HG02981 (cell line): Measurements from ENCODE around the gene MOB3B.
"Not testable (repeated sequence)": the region's sequence is repeated elsewhere in the genome, so short reads cannot be mapped to it uniquely, and the experiment has no call there.

ENCODE experiments used
- ATAC-seq: cut with Tn5 transposase; IDR thresholded peaks from one replicate; pipeline ENCODE4 v1.9.1; 2021; ENCODE audit warnings: mild to moderate bottlenecking, moderate library complexity; ENCODE audit not compliant: unreplicated experiment

Gene MOB3B

GRCh38 chr9:27482709-27483108 lies 46.9 kb downstream of the MOB3B start:
- ATAC-seq, result no peak

- no peak for ATAC-seq
Observed at GRCh38 chr9:27478322-27478721, 51.3 kb downstream of the MOB3B start.

DNA sequence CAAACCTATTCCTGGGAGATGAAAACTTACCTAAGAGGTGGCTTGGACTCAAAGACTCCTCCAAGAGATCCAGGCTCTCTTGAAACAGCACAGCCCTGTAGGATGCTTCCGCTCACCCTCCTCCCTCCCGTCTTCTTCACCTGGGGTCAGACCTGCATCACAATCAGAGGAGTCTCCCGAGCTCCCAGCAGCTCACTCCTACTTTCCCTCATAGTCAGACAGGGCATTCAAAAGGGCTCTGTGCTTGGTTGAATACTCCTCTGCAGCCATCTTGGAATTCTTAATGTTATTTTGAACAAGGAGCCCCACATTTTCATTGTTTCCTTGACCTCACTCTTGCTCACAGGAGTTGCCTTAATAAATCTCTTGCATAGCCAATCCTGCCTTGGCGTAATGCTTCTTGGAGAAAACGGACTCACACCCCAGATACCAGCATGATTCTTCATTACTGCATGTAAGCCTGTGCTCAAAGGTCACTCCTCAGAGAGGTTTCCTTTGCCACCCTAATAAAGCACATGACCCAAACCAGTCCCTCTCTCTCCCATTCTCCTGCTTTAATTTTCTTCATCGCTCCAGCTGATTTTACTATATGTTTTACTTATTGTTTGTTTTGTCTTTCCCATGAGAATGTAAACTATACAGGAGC lies 52.6 kb downstream of the MOB3B start:
- ATAC-seq, result no peak

DNA sequence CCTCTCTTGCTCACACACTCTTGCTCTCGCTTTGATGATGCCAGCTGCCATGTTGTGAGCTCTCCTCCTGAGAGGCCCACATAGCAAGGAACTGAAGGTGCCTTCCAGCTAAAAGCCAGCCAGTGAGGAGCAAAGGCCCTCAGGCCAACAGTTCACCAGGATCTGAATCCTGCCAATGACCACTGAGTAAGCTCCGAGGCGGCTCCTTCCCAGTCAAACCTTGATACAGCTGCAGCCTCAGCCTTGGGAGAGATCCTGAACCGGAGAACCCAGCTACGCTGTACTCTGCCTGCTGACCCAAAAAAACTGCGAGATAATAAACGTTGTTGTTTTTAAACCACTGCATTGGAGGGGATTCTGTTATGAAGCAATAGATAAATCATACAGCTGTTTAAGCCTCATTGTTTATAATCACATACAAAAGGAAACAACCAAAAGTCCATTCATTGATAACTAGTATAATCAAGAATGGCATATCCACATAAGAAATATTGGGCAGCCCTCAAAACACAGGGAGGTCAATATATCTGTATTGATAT lies 54.5 kb downstream of the MOB3B start:
- ATAC-seq, result no peak

DNA sequence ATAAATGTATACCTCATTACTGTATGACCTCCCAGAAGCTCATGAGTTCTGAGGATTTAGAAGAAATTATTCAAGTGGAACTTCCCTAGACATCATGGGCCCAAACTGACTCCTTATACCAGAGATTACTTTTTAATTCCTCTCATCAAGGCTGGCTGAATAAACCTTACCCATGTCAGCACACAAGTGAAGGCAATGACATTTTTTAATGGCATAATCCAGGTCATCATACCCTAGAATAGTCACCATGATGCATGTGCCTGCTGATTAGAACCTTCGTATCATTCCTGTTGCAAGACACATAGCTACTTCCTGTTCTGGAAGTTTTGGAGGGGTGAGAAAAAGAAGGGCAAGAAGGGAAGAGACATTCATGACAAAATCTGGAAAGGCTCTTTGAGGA lies 55.3 kb downstream of the MOB3B start:
- no peak for ATAC-seq

DNA sequence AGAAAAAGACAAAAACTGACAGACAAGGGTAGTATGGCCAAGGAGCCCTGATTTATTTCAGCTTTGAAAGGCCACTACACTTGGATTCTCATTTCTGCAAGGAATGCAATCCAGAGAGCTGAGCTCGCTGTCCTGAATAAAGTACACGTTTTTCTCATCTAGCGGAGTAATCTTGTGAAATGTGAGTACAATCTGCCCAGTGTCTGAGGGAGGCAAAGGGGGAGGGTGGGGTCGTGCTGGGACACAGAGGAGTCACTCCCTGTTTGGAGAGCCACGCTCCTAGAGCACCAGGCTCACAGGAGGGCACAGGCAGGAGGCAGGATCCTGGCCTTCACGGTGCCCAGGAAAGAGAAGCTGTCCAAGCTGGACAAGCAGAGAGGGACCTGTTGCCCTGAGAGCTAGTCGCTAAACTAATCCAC lies 56.5 kb downstream of the MOB3B start:
- no peak for ATAC-seq

- ATAC-seq, result no peak
Observed at GRCh38 chr9:27472195-27472594, 57.4 kb downstream of the MOB3B start.

DNA sequence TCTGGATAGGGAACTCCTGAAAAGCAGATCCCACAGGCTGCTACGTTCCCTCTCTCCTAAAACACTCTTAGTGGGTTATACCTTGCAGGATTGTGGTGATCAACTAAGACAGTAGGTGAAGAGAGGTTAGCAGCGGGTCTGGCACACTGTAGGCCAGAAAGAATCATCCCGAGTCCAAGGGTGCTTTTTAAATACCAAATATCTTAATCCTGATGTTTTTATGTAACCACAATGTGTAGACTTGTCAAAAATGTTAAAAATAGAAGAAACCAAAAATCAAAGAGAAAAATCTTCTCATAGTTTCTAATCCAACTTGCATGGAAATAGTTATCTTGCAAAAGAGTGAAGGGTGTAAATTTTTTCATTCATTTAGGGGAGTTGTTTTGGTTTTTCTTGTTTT lies 57.8 kb downstream of the MOB3B start:
- no peak for ATAC-seq

- no peak for ATAC-seq
Observed at GRCh38 chr9:27471366-27471765, 58.2 kb downstream of the MOB3B start.

DNA sequence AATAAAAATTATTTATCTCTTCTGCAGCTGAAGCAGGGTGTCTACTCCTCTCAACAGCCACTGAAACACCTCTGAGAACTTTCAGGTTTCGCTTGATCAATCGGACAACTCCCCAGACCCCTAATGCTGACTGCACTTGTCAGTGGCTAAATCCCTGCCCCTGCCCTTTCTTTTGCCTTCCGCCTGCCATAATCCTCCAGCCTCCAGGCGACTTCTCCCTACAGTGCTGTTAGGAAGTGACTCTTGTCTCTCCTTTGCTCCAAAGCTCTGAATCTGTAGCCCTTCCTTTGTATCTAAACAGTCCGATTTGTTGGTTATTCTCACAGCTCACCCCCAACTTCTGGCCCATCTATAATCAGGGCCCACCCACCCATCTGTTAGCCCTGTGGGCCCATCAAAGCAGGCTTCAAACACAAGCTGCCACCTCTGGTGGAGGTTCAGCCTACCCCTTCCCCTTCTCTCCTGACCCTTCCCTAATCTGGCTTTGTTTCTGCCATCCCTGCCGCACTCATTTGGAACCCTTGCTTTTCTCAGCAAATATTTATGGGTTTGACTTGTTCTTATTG lies 59.2 kb downstream of the MOB3B start:
- ATAC-seq, result no peak

DNA sequence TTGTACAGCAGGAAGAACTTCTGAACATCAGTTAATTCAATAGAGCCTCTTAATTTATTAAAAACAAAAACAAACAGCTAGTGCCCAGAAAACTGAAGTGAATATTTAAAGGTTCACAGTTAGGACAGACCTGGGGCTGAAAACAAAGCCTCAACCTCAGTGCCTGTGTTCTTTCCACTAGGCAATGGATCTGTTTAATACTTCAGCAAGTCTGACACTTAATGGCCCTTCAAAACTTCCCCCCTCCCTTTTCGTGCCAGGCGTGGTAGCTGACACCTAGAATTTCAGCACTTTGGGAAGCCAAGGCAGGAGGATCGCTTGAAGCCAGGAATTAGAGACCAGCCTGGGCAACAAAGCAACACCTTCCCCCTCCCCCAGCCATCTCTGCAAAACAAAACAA lies 60.1 kb downstream of the MOB3B start:
- ATAC-seq, result no peak

- ATAC-seq, result peak; percentile 77
Observed at GRCh38 chr9:27468462-27469110, 61.0 kb downstream of the MOB3B start.

GRCh38 chr9:27468000-27468399 lies 61.6 kb downstream of the MOB3B start:
- peak; percentile 32 for ATAC-seq

- ATAC-seq, result no peak
Observed at GRCh38 chr9:27467486-27467885, 62.1 kb downstream of the MOB3B start.

- ATAC-seq, result not testable (repeated sequence)
Observed at GRCh38 chr9:27466516-27466915, 63.1 kb downstream of the MOB3B start.

GRCh38 chr9:27464950-27465349 lies 64.7 kb downstream of the MOB3B start:
- ATAC-seq, result not testable (repeated sequence)

- ATAC-seq, result no peak
Observed at GRCh38 chr9:27462846-27463245, 66.8 kb downstream of the MOB3B start.

DNA sequence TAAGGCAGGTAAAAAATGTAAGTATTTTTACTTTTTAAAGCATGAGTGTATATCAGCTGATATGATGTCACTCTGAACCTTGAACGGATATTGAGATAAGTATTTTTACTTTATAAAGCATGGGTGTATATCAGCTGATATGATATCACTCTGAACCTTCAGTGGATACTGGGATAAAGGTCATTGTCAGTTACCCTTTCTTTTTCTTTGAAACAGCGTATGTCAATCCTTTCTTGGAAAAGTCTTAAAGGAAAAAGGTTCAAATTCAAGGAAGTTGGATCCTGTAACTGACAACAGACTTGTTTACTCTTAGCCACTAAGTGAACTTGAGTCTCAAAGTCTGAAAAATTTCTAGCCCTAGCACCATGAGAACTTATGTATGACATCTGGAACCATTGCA lies 67.2 kb downstream of the MOB3B start:
- ATAC-seq, result no peak

- peak; percentile 90 for ATAC-seq
Observed at GRCh38 chr9:27460226-27461023, 69.2 kb downstream of the MOB3B start.

GRCh38 chr9:27457445-27457844 lies 72.2 kb downstream of the MOB3B start:
- ATAC-seq, result no peak

DNA sequence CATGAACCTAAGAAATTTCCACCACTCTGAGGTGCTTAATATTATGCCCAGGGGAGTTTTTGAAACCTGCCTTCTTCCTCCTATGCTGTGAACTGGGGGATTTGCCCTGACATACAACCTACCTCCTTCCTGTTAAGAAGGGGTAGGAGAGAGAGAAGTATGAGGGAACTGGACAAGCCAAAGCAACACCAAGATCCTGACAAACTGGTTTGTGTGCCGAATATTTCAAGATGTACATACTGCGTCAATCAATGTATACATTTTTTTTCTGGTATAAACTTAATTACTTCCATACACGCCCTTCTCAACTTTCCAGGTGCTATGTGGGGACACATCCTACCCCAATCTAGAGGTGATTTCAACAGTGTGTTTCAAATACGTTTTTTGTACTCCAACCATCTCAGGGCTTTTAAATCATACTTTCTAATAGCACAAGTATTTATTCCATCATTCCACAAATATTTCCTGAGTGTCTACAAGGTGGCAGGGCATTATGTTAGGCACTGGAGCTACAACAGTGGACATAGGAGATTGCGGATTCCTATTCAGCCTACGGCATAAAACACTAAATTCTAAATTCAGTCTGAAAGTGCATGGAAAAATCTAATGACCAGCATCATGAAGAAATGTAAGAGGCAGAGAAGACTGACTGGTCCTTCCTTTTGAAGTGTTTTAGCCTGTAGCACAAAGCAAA lies 75.6 kb downstream of the MOB3B start:
- no peak for ATAC-seq
